Motor neuron (in vitro differentiated cells): ENCODE measurements around the gene ARHGAP19. TPM values are rescaled to one million over a fixed set of nuclear protein-coding genes. Genes with fewer than 3 reads are reported as not detected.

Experiments
- ATAC-seq, 8 experiments: fragments of 200-7000 bp; cut with Tn5 transposase; replicated peaks in 6 of 8; 2 replicates each; pipeline ENCODE4 v1.8.0; 2021; ENCODE audit warnings: mild to moderate bottlenecking in 8 of 8, moderate library complexity in 8 of 8
- H3K27ac ChIP-seq, 2 donors: fragments of 250-450 bp; sonication (Bioruptor Pico); 2 replicates each; pipeline ENCODE4 v1.9.0; 2021; ENCODE audit warnings: antibody characterized with exemption in 2 of 2, mild to moderate bottlenecking in 2 of 2, moderate library complexity in 1 of 2
- H3K4me1 ChIP-seq, 2 donors: fragments of 250-450 bp; sonication (Bioruptor Pico); replicated peaks in 1 of 2; 2 replicates each; pipeline ENCODE4 v1.6.1; 2021; ENCODE audit warnings: antibody characterized with exemption in 2 of 2, mild to moderate bottlenecking in 2 of 2, moderate library complexity in 1 of 2
- H3K4me3 ChIP-seq, 5 donors: fragments of 250-450 bp; sonication (Bioruptor Pico); 2 replicates each; pipeline ENCODE4 v1.9.0; 2021; ENCODE audit warnings: antibody characterized with exemption in 5 of 5, mild to moderate bottlenecking in 5 of 5, moderate library complexity in 4 of 5
- WGBS, 10 experiments: fragments of 450-650 bp; shearing (Covaris generic); methylation state at CpG; one replicate each; pipeline ENCODE4 v1.0.0; 2022; 5-methylcytosine and 5-hydroxymethylcytosine counted together
- in situ Hi-C, 9 experiments: fragments of 400-800 bp; cut with MboI; loops; one replicate each; pipeline ENCODE4 v1.15.0; 2021; ENCODE audit warnings: low sequenced_read_pairs in 9 of 9, low pct_unique_long_range_greater_than_20kb in 2 of 9; ENCODE audit not compliant: unreplicated experiment in 9 of 9
- total RNA-seq, 8 experiments: library from RNA; unstranded; fragments of 300-600 nt; gene quantifications; 2 replicates each; pipeline versions ENCODE4 v1.2.3 to v1.2.4, GENCODE V29; 2022

Gene ARHGAP19
- total RNA-seq, 8 experiments from 2014 or later: 2.4 to 18.0 (median 11.9) TPM

GRCh38 chr10:97190450-97190849 lies 102.0 kb downstream of the ARHGAP19 start:
- in situ Hi-C loops: loop anchor here in 3 of 9 experiments (10.0 to 25.0 kb wide), 2 partner anchors 103 to 116 kb away; no protein-coding TSS in a partner anchor
- peaks cover 20 to 28% of the 10 kb centered on the region in 2 donors for H3K4me1 ChIP-seq

GRCh38 chr10:97188261-97188711 lies 104.2 kb downstream of the ARHGAP19 start:
- Histone ChIP-seq H3K4me3 (no peak overlapping the region), H3K27ac (no peak overlapping the region)
- 20 to 43% (median 25%) methylated on average over 1 of the region's 11 CpGs; no CpG with 5 or more reads in 7 of the 10 experiments for WGBS, 10 experiments

More at GRCh38 chr10:97190450-97190849, 102.0 kb downstream of the ARHGAP19 start:
- Histone ChIP-seq H3K27ac (peak overlapping the region in 1 of 2 donors; percentile 18), H3K4me3 (no peak overlapping the region)
- ATAC-seq: no peak
- 43 to 94% (median 83%) methylated on average over 1 to 2 of the region's 2 CpGs; no CpG with 5 or more reads in 3 of the 10 experiments for WGBS, 10 experiments

GRCh38 chr10:97186911-97187310 lies 105.5 kb downstream of the ARHGAP19 start:
- no peak overlapping the region for H3K4me3 ChIP-seq
- in situ Hi-C loops: loop anchor here in 1 of 9 experiments (25.0 kb wide), 1 partner anchor 100 kb away; no protein-coding TSS in a partner anchor
- H3K4me1 ChIP-seq: peaks cover 32 to 46% of the 10 kb centered on the region in 2 donors
- 70 to 100% (median 88%) methylated on average over 1 to 3 of the region's 18 CpGs; no CpG with 5 or more reads in 7 of the 10 experiments for WGBS, 10 experiments
- no peak overlapping the region for H3K27ac ChIP-seq
- ATAC-seq: no peak

More at GRCh38 chr10:97188261-97188711, 104.2 kb downstream of the ARHGAP19 start:
- peaks cover 25 to 39% of the 10 kb centered on the region in 2 donors for H3K4me1 ChIP-seq
- peak in 4 of 8 experiments; percentile 2 to 5 (median 4) for ATAC-seq
- in situ Hi-C loops: loop anchor here in 1 of 9 experiments (25.0 kb wide), 1 partner anchor 101 kb away; no protein-coding TSS in a partner anchor

- in situ Hi-C loops: loop anchor here in 1 of 9 experiments (25.0 kb wide), 1 partner anchor 98 kb away; no protein-coding TSS in a partner anchor
- WGBS, 10 experiments: 0 to 9% methylated on average over 4 to 18 of the region's 74 CpGs; no CpG with 5 or more reads in 8 of the 10 experiments
- Histone ChIP-seq H3K4me1 (peaks cover 41 to 56% of the 10 kb centered on the region in 2 donors), H3K27ac (peak within 1 kb of the TSS; percentile 65 to 76), H3K4me3 (peak within 1 kb of the TSS; percentile 47 to 67 (median 61))
- ATAC-seq: peak; percentile 26 to 90 (median 83)
Observed at GRCh38 chr10:97185326-97186058, 106.9 kb downstream of the ARHGAP19 start, which contains the start of gene SLIT1. Gene SLIT1, minus strand, starts transcription at chr10:97185959. Its CDS starts 285 bp downstream, at chr10:97185674.

- Histone ChIP-seq H3K4me3 (peak overlapping the region; percentile 47 to 67 (median 61)), H3K4me1 (peaks cover 43 to 60% of the 10 kb centered on the region in 2 donors), H3K27ac (peak overlapping the region; percentile 65 to 76)
- ATAC-seq: no peak
- in situ Hi-C loops: loop anchor here in 1 of 9 experiments (25.0 kb wide), 1 partner anchor 98 kb away; no protein-coding TSS in a partner anchor
- 0 to 39% (median 13%) methylated on average over 2 to 6 of the region's 17 CpGs; no CpG with 5 or more reads in 6 of the 10 experiments for WGBS, 10 experiments
Observed at GRCh38 chr10:97184971-97185325, 107.5 kb downstream of the ARHGAP19 start.

GRCh38 chr10:97183314-97183713 lies 109.1 kb downstream of the ARHGAP19 start:
- 79 to 100% (median 100%) methylated on average over 1 to 2 of the region's 3 CpGs; no CpG with 5 or more reads in 6 of the 10 experiments for WGBS, 10 experiments
- no peak for ATAC-seq
- Histone ChIP-seq H3K4me1 (peaks cover 51 to 68% of the 10 kb centered on the region in 2 donors), H3K27ac (no peak overlapping the region), H3K4me3 (peak overlapping the region; percentile 47 to 67 (median 61))
- in situ Hi-C loops: loop anchor here in 1 of 9 experiments (25.0 kb wide), 1 partner anchor 96 kb away; no protein-coding TSS in a partner anchor

GRCh38 chr10:97182288-97182990 lies 110.0 kb downstream of the ARHGAP19 start:
- WGBS, 10 experiments: 10 to 100% (median 88%) methylated on average over 1 to 4 of the region's 10 CpGs; no CpG with 5 or more reads in 2 of the 10 experiments
- in situ Hi-C loops: loop anchor here in 1 of 9 experiments (25.0 kb wide), 1 partner anchor 95 kb away; no protein-coding TSS in a partner anchor
- H3K27ac ChIP-seq: no peak overlapping the region
- H3K4me1 ChIP-seq: peaks cover 48 to 66% of the 10 kb centered on the region in 2 donors
- peak overlapping the region in 2 of 5 donors; percentile 1 to 3 for H3K4me3 ChIP-seq
- ATAC-seq: no peak

- WGBS, 10 experiments: 50 to 100% (median 77%) methylated on average over 1 to 7 of the region's 10 CpGs; no CpG with 5 or more reads in 5 of the 10 experiments
- H3K4me3 ChIP-seq: peak overlapping the region in 1 of 5 donors; percentile 13
- peaks cover 54 to 68% of the 10 kb centered on the region in 2 donors for H3K4me1 ChIP-seq
- ATAC-seq: no peak
- in situ Hi-C loops: loop anchor here in 1 of 9 experiments (25.0 kb wide), 1 partner anchor 94 kb away; no protein-coding TSS in a partner anchor
- H3K27ac ChIP-seq: no peak overlapping the region
Observed at GRCh38 chr10:97180986-97181385, 111.5 kb downstream of the ARHGAP19 start.

GRCh38 chr10:97180363-97180755 lies 112.1 kb downstream of the ARHGAP19 start:
- peak in 5 of 8 experiments; percentile 13 to 50 (median 35) for ATAC-seq
- H3K4me3 ChIP-seq: peak overlapping the region; percentile 0 to 15 (median 12)
- in situ Hi-C loops: loop anchor here in 1 of 9 experiments (25.0 kb wide), 1 partner anchor 93 kb away; no protein-coding TSS in a partner anchor
- H3K4me1 ChIP-seq: peaks cover 54 to 68% of the 10 kb centered on the region in 2 donors
- H3K27ac ChIP-seq: no peak overlapping the region
- WGBS, 10 experiments: 0 to 86% (median 45%) methylated on average over 1 to 6 of the region's 8 CpGs; no CpG with 5 or more reads in 3 of the 10 experiments

GRCh38 chr10:97179731-97180362 lies 112.6 kb downstream of the ARHGAP19 start:
- Histone ChIP-seq H3K27ac (peak overlapping the region in 1 of 2 donors; percentile 17), H3K4me1 (peaks cover 54 to 68% of the 10 kb centered on the region in 2 donors), H3K4me3 (peak overlapping the region; percentile 0 to 15 (median 12))
- 0 to 80% (median 50%) methylated on average over 1 to 13 of the region's 26 CpGs; no CpG with 5 or more reads in 5 of the 10 experiments for WGBS, 10 experiments
- ATAC-seq: peak; percentile 75 to 98 (median 84)
- in situ Hi-C loops: loop anchor here in 1 of 9 experiments (25.0 kb wide), 1 partner anchor 93 kb away; no protein-coding TSS in a partner anchor

GRCh38 chr10:97179311-97179710 lies 113.1 kb downstream of the ARHGAP19 start:
- peak overlapping the region in 4 of 5 donors; percentile 0 to 15 (median 6) for H3K4me3 ChIP-seq
- WGBS, 10 experiments: 6 to 100% (median 62%) methylated on average over 1 to 5 of the region's 6 CpGs; no CpG with 5 or more reads in 3 of the 10 experiments
- in situ Hi-C loops: loop anchor here in 1 of 9 experiments (25.0 kb wide), 1 partner anchor 92 kb away; no protein-coding TSS in a partner anchor
- ATAC-seq: peak in 2 of 8 experiments; percentile 4 to 9
- peak overlapping the region in 1 of 2 donors; percentile 17 for H3K27ac ChIP-seq
- H3K4me1 ChIP-seq: peaks cover 54 to 66% of the 10 kb centered on the region in 2 donors
